LNCaP clone FGC (cell line): ENCODE measurements around the gene ELAPOR1.

ENCODE experiments used
- DNase-seq: peaks from one replicate; pipeline ENCODE4 v3.0.0-alpha.2; 2011; ENCODE audit warnings: low read depth
- H3K4me3 ChIP-seq: 2 replicates; pipeline ENCODE4 v1.5.1; 2011; ENCODE audit warnings: mild to moderate bottlenecking, low read depth, low read length, control low read depth
- TF ChIP-seq, protein P1 (sequence below): IDR thresholded peaks from 2 replicates; pipeline ENCODE4 v1.5.1; 2012; ENCODE audit warnings: mild to moderate bottlenecking; ENCODE audit not compliant: control insufficient read depth, insufficient read depth; ENCODE audit errors: extremely low read depth

ELAPOR1 gene

GRCh38 chr1:109149874-109150601 is 36.1 kb downstream of the ELAPOR1 start:
- H3K4me3 ChIP-seq, result no peak overlapping the region
- DNase-seq, result no peak
- TF ChIP-seq, protein P1, sequence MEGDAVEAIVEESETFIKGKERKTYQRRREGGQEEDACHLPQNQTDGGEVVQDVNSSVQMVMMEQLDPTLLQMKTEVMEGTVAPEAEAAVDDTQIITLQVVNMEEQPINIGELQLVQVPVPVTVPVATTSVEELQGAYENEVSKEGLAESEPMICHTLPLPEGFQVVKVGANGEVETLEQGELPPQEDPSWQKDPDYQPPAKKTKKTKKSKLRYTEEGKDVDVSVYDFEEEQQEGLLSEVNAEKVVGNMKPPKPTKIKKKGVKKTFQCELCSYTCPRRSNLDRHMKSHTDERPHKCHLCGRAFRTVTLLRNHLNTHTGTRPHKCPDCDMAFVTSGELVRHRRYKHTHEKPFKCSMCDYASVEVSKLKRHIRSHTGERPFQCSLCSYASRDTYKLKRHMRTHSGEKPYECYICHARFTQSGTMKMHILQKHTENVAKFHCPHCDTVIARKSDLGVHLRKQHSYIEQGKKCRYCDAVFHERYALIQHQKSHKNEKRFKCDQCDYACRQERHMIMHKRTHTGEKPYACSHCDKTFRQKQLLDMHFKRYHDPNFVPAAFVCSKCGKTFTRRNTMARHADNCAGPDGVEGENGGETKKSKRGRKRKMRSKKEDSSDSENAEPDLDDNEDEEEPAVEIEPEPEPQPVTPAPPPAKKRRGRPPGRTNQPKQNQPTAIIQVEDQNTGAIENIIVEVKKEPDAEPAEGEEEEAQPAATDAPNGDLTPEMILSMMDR, result no peak

GRCh38 chr1:109151146-109151990 is 37.5 kb downstream of the ELAPOR1 start:
- DNase-seq, result no peak
- no peak overlapping the region for H3K4me3 ChIP-seq
- TF ChIP-seq, protein P1, result no peak

GRCh38 chr1:109152196-109152595 is 38.3 kb downstream of the ELAPOR1 start:
- peak; percentile 98 for DNase-seq
- TF ChIP-seq, protein P1, result no peak
- no peak overlapping the region for H3K4me3 ChIP-seq

GRCh38 chr1:109156916-109157385 is 43.0 kb downstream of the ELAPOR1 start:
- TF ChIP-seq, protein P1, result no peak
- no peak overlapping the region for H3K4me3 ChIP-seq
- DNase-seq, result no peak

DNA sequence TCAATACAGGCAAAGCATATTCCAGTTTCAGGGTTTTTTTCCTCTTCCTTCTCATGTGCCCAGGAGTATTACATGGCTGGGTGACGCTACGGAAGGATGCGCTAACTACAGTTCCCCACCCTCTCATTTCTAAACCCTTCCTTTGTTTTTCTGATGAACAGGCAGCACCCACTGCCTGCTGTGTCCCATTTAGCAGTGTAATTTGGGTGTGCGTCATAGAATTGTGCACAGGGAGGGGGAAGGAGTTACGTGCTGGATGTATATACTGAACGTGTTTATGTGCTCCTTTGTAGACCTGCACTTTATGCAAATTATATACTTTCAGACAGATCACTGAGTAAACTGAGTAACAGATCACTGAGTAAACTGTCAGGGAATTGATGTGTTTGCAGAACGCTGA is 44.5 kb downstream of the ELAPOR1 start:
- H3K4me3 ChIP-seq, result no peak overlapping the region
- DNase-seq, result no peak
- TF ChIP-seq, protein P1, result no peak

- TF ChIP-seq, protein P1, result no peak
- H3K4me3 ChIP-seq, result no peak overlapping the region
These were observed 45.4 kb downstream of the ELAPOR1 start for GRCh38 chr1:109159326-109159725.

More at GRCh38 chr1:109159326-109159725, 45.4 kb downstream of the ELAPOR1 start:
- DNase-seq, result no peak
